IMR-90 (cell line): ENCODE data around the gene HADH. TPM values are rescaled to one million over a fixed set of nuclear protein-coding genes. Genes with fewer than 3 reads are reported as not detected.

Experiments
- ATAC-seq: fragments of 200-7000 bp; cut with Tn5 transposase; 2 replicates; pipeline ENCODE4 v1.9.1; 2020; ENCODE audit warnings: low read depth, mild to moderate bottlenecking, moderate library complexity
- BruUV-seq: library from RNA; stranded (reverse); fragments of 400-500 nt; replicated peaks from 2 replicates; lab custom pipeline; 2021; lab: Mats Ljungman, UMichigan
- CTCF ChIA-PET: fragments of 300-600 bp; formaldehyde crosslinking; extraction: SDS; loops from one replicate; lab custom pipeline; 2021; ENCODE audit warnings: antibody characterized with exemption; lab: Yijun Ruan, JAX
- POLR2A ChIA-PET: fragments of 300-600 bp; sonication (Branson Sonifier 250); formaldehyde crosslinking; loops from one replicate; lab custom pipeline; 2022; ENCODE audit warnings: antibody characterized with exemption; ENCODE audit not compliant: unreplicated experiment; lab: Charles Lee
- DNase-seq: peaks from one replicate; pipeline ENCODE4 v3.0.0; 2013
- H2AFZ ChIP-seq: replicated peaks from 2 replicates; pipeline ENCODE3; 2013; ENCODE audit warnings: low read length, mild to moderate bottlenecking; ENCODE audit not compliant: poor library complexity
- H2AK5ac ChIP-seq: 2 replicates; pipeline ENCODE4 v1.6.1; 2013; ENCODE audit warnings: low read depth, low read length, inconsistent platforms
- H2AK9ac ChIP-seq: replicated peaks from 2 replicates; pipeline ENCODE3; 2013; ENCODE audit warnings: mild to moderate bottlenecking, low read depth, low read length, moderate library complexity; ENCODE audit not compliant: poor library complexity
- H2BK120ac ChIP-seq: 2 replicates; pipeline ENCODE4 v1.6.1; 2013; ENCODE audit warnings: low read depth, low read length, inconsistent platforms
- H2BK15ac ChIP-seq: 3 replicates; pipeline ENCODE4 v1.6.1; 2013; ENCODE audit warnings: low read depth, low read length, inconsistent platforms
- H2BK20ac ChIP-seq: 2 replicates; pipeline ENCODE4 v1.6.1; 2013; ENCODE audit warnings: low read depth, mild to moderate bottlenecking, inconsistent platforms, low read length, moderate library complexity
- H2BK5ac ChIP-seq: 2 replicates; pipeline ENCODE4 v1.6.1; 2013; ENCODE audit warnings: mild to moderate bottlenecking, low read depth, low read length, inconsistent platforms; ENCODE audit not compliant: poor library complexity, severe bottlenecking
- H3K14ac ChIP-seq: replicated peaks from 2 replicates; pipeline ENCODE4 v1.6.1; 2013; ENCODE audit warnings: low read depth, low read length, inconsistent platforms
- H3K18ac ChIP-seq: 2 replicates; pipeline ENCODE4 v1.6.1; 2013; ENCODE audit warnings: low read depth, low read length, control low read depth
- H3K23ac ChIP-seq: 2 replicates; pipeline ENCODE4 v1.6.1; 2013; ENCODE audit warnings: low read depth, low read length, inconsistent platforms
- H3K27ac ChIP-seq: 2 replicates; pipeline ENCODE4 v1.5.1; 2013; ENCODE audit warnings: mild to moderate bottlenecking, control low read depth, low read length; ENCODE audit not compliant: insufficient read depth
- H3K27me3 ChIP-seq: 2 replicates; pipeline ENCODE4 v1.6.1; 2013; ENCODE audit warnings: low read length; ENCODE audit not compliant: control insufficient read depth, insufficient read depth
- H3K36me3 ChIP-seq: 2 replicates; pipeline ENCODE4 v1.6.1; 2013; ENCODE audit warnings: low read length, mixed read lengths; ENCODE audit not compliant: control insufficient read depth, insufficient read depth
- H3K4ac ChIP-seq: 2 replicates; pipeline ENCODE4 v1.6.1; 2013; ENCODE audit warnings: low read depth, low read length, inconsistent platforms
- H3K4me1 ChIP-seq: 2 replicates; pipeline ENCODE4 v1.6.1; 2013; ENCODE audit warnings: low read length, mixed read lengths; ENCODE audit not compliant: control insufficient read depth, insufficient read depth
- H3K4me2 ChIP-seq: 2 replicates; pipeline ENCODE4 v1.6.1; 2013; ENCODE audit warnings: low read depth, mild to moderate bottlenecking, control low read depth, low read length, moderate library complexity
- H3K4me3 ChIP-seq: 2 replicates; pipeline ENCODE4 v1.5.1; 2013; ENCODE audit warnings: low read depth, mild to moderate bottlenecking, control low read depth, low read length, moderate library complexity; ENCODE audit not compliant: insufficient read depth
- H3K56ac ChIP-seq: 2 replicates; pipeline ENCODE4 v1.6.1; 2013; ENCODE audit warnings: low read length, inconsistent platforms; ENCODE audit not compliant: insufficient read depth; ENCODE audit errors: extremely low read depth
- H3K79me1 ChIP-seq, 2 experiments: 2 replicates each; pipeline ENCODE4 v1.6.1; 2013; ENCODE audit warnings: low read length in 2 of 2, inconsistent platforms in 1 of 2, low read depth in 1 of 2
- H3K9ac ChIP-seq: 2 replicates; pipeline ENCODE4 v1.6.1; 2013; ENCODE audit warnings: low read depth, low read length, control low read depth
- H3K9me1 ChIP-seq: 2 replicates; pipeline ENCODE4 v1.6.1; 2013; ENCODE audit warnings: low read length, inconsistent platforms; ENCODE audit not compliant: insufficient read depth
- H3K9me3 ChIP-seq: 2 replicates; pipeline ENCODE4 v1.6.1; 2013; ENCODE audit warnings: low read length; ENCODE audit not compliant: control insufficient read depth, insufficient read depth
- H4K20me1 ChIP-seq: 2 replicates; pipeline ENCODE4 v1.6.1; 2013; ENCODE audit warnings: low read length, inconsistent platforms; ENCODE audit not compliant: insufficient read depth
- H4K5ac ChIP-seq: 2 replicates; pipeline ENCODE4 v1.6.1; 2013; ENCODE audit warnings: mild to moderate bottlenecking, low read depth, low read length, control low read depth
- H4K8ac ChIP-seq, 2 experiments: 2 replicates each; pipeline ENCODE4 v1.6.1; 2013; ENCODE audit warnings: low read depth in 2 of 2, low read length in 2 of 2, control low read depth in 1 of 2, inconsistent platforms in 1 of 2
- H4K91ac ChIP-seq: 2 replicates; pipeline ENCODE4 v1.6.1; 2013; ENCODE audit warnings: low read depth, low read length, inconsistent platforms; ENCODE audit not compliant: insufficient read depth
- BHLHE40 ChIP-seq: fragments of 150-350 bp; IDR thresholded peaks from 2 replicates; pipeline ENCODE4 v1.6.1; 2016; ENCODE audit warnings: mild to moderate bottlenecking, low read depth, low read length
- CEBPB ChIP-seq: IDR thresholded peaks from 2 replicates; pipeline ENCODE4 v1.6.1; 2012; ENCODE audit warnings: low read depth, low read length, improper control_type of control experiment
- CHD1 ChIP-seq: IDR thresholded peaks from 2 replicates; pipeline ENCODE4 v1.6.1; 2012; ENCODE audit warnings: low read depth, low read length, improper control_type of control experiment
- FOS ChIP-seq: fragments of 150-350 bp; IDR thresholded peaks from 2 replicates; pipeline ENCODE4 v1.6.1; 2016; ENCODE audit warnings: low read depth, low read length
- MAFK ChIP-seq: IDR thresholded peaks from 2 replicates; pipeline ENCODE4 v1.6.1; 2012; ENCODE audit warnings: low read depth, low read length, improper control_type of control experiment
- MAZ ChIP-seq: IDR thresholded peaks from 2 replicates; pipeline ENCODE4 v1.6.1; 2012; ENCODE audit warnings: low read depth, mild to moderate bottlenecking, low read length, improper control_type of control experiment, moderate library complexity, borderline replicate concordance
- MXI1 ChIP-seq: IDR thresholded peaks from 2 replicates; pipeline ENCODE4 v1.6.1; 2012; ENCODE audit warnings: low read depth, mild to moderate bottlenecking, low read length, moderate library complexity, borderline replicate concordance
- NFE2L2 ChIP-seq: fragments of 150-350 bp; IDR thresholded peaks from 2 replicates; pipeline ENCODE4 v1.6.1; 2016; ENCODE audit warnings: low read depth, mild to moderate bottlenecking, low read length
- POLR2A ChIP-seq: IDR thresholded peaks from 2 replicates; pipeline ENCODE4 v1.6.1; 2012; ENCODE audit warnings: mild to moderate bottlenecking, low read depth, low read length
- RAD21 ChIP-seq: IDR thresholded peaks from 2 replicates; pipeline ENCODE4 v1.6.1; 2012; ENCODE audit warnings: low read length, improper control_type of control experiment
- RCOR1 ChIP-seq: IDR thresholded peaks from 2 replicates; pipeline ENCODE4 v1.6.1; 2012; ENCODE audit warnings: mild to moderate bottlenecking, low read length, improper control_type of control experiment; ENCODE audit not compliant: insufficient replicate concordance
- RFX5 ChIP-seq: IDR thresholded peaks from 2 replicates; pipeline ENCODE4 v1.8.0; 2012; ENCODE audit warnings: low read depth, mild to moderate bottlenecking, low read length, moderate library complexity
- SMC3 ChIP-seq: fragments of 150-350 bp; IDR thresholded peaks from 2 replicates; pipeline ENCODE4 v1.6.1; 2016; ENCODE audit warnings: low read depth, mild to moderate bottlenecking, antibody characterized with exemption, low read length, moderate library complexity
- WGBS, 2 experiments: methylation state at CpG; one replicate each; pipeline versions ENCODE4 v1.1.5 to v1.1.7; 2013; ENCODE audit warnings: missing lambda C conversion rate in 2 of 2; ENCODE audit not compliant: insufficient read length in 1 of 2; ENCODE audit errors: extremely low coverage in 2 of 2; 5-methylcytosine and 5-hydroxymethylcytosine counted together
- dilution Hi-C: fragments of 300-500 bp; cut with HindIII; formaldehyde crosslinking; loops from one replicate; pipeline ENCODE4 v1.14.3; 2018; ENCODE audit warnings: low sequenced_read_pairs; ENCODE audit not compliant: unreplicated experiment
- in situ Hi-C: fragments of 300-500 bp; cut with MboI; formaldehyde crosslinking; loops from 3 replicates; pipeline ENCODE4 v1.14.3; 2019; ENCODE audit warnings: low sequenced_read_pairs, inconsistent platforms, mixed read lengths
- intact Hi-C: fragments of 100-400 bp; cut with micrococcal nuclease; formaldehyde crosslinking; loops from 2 replicates; pipeline ENCODE4 v1.10.0; 2022
- polyA plus RNA-seq, 3 experiments: library from polyadenylated mRNA; depleted of rRNA; stranded (reverse); fragments of >200 nt; gene quantifications; 2 replicates each; pipeline ENCODE4 v1.2.3, GENCODE V29; 2012; ENCODE audit warnings: low replicate concordance in 1 of 3
- total RNA-seq: library from RNA; depleted of rRNA; stranded (reverse); fragments of >200 nt; gene quantifications from 2 replicates; pipeline ENCODE4 v1.2.3, GENCODE V29; 2012
- TF ChIP-seq, protein P1 (sequence below): fragments of 150-350 bp; IDR thresholded peaks from 2 replicates; pipeline ENCODE4 v1.6.1; 2017; ENCODE audit warnings: mild to moderate bottlenecking, antibody characterized with exemption, low read length, low read depth
- TF ChIP-seq, protein P2 (sequence below): fragments of 150-350 bp; IDR thresholded peaks from 2 replicates; pipeline ENCODE4 v1.6.1; 2016; ENCODE audit warnings: low read depth, mild to moderate bottlenecking, low read length, moderate library complexity, borderline replicate concordance
- TF ChIP-seq, protein P3 (sequence below): conservative IDR thresholded peaks from 2 replicates; pipeline ENCODE4 v1.5.1; 2012; ENCODE audit warnings: mild to moderate bottlenecking, low read depth, low read length, improper control_type of control experiment

Gene HADH
- total and polyA plus RNA-seq, 2 of the 4 experiments (the other 2 are of a cell fraction): 6.8 to 22.6 TPM

- H4K91ac ChIP-seq: no peak overlapping the region
- in situ Hi-C loops (no loop called here), dilution Hi-C loops (no loop called here), intact Hi-C loops (no loop called here)
- POLR2A ChIA-PET: no interaction called here
- no peak overlapping the region for H2AFZ ChIP-seq
- no peak overlapping the region for H2BK15ac ChIP-seq
- ATAC-seq (no peak), DNase-seq (no peak)
- no peak overlapping the region for H3K14ac ChIP-seq
- H3K27me3 ChIP-seq: no peaks in the 10 kb centered on the region; the same call in 1 of the 2 replicates
- H2AK9ac ChIP-seq: no peak overlapping the region
- no peak for TF ChIP-seq RFX5
- TF ChIP-seq MAFK: no peak
- no peak for TF ChIP-seq RCOR1
- TF ChIP-seq POLR2A: no peak
- TF ChIP-seq, protein P1, sequence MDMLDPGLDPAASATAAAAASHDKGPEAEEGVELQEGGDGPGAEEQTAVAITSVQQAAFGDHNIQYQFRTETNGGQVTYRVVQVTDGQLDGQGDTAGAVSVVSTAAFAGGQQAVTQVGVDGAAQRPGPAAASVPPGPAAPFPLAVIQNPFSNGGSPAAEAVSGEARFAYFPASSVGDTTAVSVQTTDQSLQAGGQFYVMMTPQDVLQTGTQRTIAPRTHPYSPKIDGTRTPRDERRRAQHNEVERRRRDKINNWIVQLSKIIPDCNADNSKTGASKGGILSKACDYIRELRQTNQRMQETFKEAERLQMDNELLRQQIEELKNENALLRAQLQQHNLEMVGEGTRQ: no peak
- TF ChIP-seq SMC3: no peak
- no peak for TF ChIP-seq RAD21
- TF ChIP-seq MXI1: no peak
- TF ChIP-seq CHD1: no peak
- no peak for TF ChIP-seq CEBPB
- TF ChIP-seq, protein P2, sequence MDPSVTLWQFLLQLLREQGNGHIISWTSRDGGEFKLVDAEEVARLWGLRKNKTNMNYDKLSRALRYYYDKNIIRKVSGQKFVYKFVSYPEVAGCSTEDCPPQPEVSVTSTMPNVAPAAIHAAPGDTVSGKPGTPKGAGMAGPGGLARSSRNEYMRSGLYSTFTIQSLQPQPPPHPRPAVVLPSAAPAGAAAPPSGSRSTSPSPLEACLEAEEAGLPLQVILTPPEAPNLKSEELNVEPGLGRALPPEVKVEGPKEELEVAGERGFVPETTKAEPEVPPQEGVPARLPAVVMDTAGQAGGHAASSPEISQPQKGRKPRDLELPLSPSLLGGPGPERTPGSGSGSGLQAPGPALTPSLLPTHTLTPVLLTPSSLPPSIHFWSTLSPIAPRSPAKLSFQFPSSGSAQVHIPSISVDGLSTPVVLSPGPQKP: no peak
- no peak for TF ChIP-seq FOS
- no peak for TF ChIP-seq NFE2L2
- TF ChIP-seq MAZ: no peak
- TF ChIP-seq, protein P3, sequence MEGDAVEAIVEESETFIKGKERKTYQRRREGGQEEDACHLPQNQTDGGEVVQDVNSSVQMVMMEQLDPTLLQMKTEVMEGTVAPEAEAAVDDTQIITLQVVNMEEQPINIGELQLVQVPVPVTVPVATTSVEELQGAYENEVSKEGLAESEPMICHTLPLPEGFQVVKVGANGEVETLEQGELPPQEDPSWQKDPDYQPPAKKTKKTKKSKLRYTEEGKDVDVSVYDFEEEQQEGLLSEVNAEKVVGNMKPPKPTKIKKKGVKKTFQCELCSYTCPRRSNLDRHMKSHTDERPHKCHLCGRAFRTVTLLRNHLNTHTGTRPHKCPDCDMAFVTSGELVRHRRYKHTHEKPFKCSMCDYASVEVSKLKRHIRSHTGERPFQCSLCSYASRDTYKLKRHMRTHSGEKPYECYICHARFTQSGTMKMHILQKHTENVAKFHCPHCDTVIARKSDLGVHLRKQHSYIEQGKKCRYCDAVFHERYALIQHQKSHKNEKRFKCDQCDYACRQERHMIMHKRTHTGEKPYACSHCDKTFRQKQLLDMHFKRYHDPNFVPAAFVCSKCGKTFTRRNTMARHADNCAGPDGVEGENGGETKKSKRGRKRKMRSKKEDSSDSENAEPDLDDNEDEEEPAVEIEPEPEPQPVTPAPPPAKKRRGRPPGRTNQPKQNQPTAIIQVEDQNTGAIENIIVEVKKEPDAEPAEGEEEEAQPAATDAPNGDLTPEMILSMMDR: no peak
- no peak for TF ChIP-seq BHLHE40
- no peak overlapping the region for H2BK20ac ChIP-seq
- H3K4me2 ChIP-seq: no peak overlapping the region
- H4K20me1 ChIP-seq: no peaks in the 10 kb centered on the region
- no peak overlapping the region for H3K23ac ChIP-seq
- CTCF ChIA-PET: interaction anchor here (0.5 to 1.3 kb wide), 3 partner anchors 26 to 573 kb away, joined by 3 to 4 read pairs (median 3); no protein-coding TSS in a partner anchor
- BruUV-seq: no TSS peak
- no peak overlapping the region for H3K27ac ChIP-seq
- H4K8ac ChIP-seq: no peak overlapping the region
- no peak overlapping the region for H3K18ac ChIP-seq
- H4K5ac ChIP-seq: no peak overlapping the region
- no peak overlapping the region for H3K56ac ChIP-seq
- no peak overlapping the region for H2BK5ac ChIP-seq
- no peak overlapping the region for H3K9ac ChIP-seq
- H3K9me1 ChIP-seq: 0 out of 2 replicates have a peak, but pooled peaks cover 6% of the 10 kb centered on the region
- no peaks in the 10 kb centered on the region for H3K79me1 ChIP-seq
- no peak overlapping the region for H2AK5ac ChIP-seq
- no peaks in the 10 kb centered on the region for H3K36me3 ChIP-seq
- peaks cover 3% of the 10 kb centered on the region for H3K4me1 ChIP-seq
- no peak overlapping the region for H2BK120ac ChIP-seq
- WGBS, 2 experiments: 100% methylated on average over 1 of the region's 6 CpGs; no CpG with 5 or more reads in 1 of the 2 experiments
- H3K4ac ChIP-seq: no peak overlapping the region
- H3K9me3 ChIP-seq: no peaks in the 10 kb centered on the region
- H3K4me3 ChIP-seq: no peak overlapping the region
Observed at GRCh38 chr4:108056418-108056817, 66.7 kb downstream of the HADH start.
